AG10803 (cell line): ENCODE results near the gene CCDC138.

Experiments used
- DNase-seq: peaks from one replicate; pipeline ENCODE4 v3.0.0; 2010; ENCODE audit warnings: low read depth
- H3K4me3 ChIP-seq: 2 replicates; pipeline ENCODE4 v1.5.1; 2011; ENCODE audit warnings: mild to moderate bottlenecking, low read length, control low read depth
- TF ChIP-seq, protein P1 (sequence below): conservative IDR thresholded peaks from 2 replicates; pipeline ENCODE4 v1.5.1; 2011; ENCODE audit warnings: mild to moderate bottlenecking, low read length, control low read depth, inconsistent platforms

The CCDC138 gene

DNA sequence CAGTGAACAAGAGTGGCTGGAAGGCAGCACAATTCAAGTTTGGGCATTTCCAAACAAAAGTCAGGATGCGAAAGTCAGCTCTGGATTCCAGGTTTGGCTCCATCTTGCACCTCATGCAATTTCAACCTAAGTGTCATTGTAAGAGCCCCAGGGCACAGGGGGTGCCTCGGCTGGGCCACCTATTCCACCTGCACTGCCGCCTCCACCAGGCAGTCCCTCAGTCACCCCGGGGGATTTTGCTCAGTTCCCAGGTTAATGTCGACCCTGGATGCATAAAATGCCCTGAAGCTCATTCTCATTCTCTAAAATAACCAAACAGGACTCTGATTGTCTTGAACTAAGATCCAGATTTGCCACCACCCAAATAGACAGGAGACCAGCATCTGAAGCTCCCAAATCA lies 124.8 kb downstream of the CCDC138 start:
- DNase-seq = no peak
- TF ChIP-seq, protein P1, sequence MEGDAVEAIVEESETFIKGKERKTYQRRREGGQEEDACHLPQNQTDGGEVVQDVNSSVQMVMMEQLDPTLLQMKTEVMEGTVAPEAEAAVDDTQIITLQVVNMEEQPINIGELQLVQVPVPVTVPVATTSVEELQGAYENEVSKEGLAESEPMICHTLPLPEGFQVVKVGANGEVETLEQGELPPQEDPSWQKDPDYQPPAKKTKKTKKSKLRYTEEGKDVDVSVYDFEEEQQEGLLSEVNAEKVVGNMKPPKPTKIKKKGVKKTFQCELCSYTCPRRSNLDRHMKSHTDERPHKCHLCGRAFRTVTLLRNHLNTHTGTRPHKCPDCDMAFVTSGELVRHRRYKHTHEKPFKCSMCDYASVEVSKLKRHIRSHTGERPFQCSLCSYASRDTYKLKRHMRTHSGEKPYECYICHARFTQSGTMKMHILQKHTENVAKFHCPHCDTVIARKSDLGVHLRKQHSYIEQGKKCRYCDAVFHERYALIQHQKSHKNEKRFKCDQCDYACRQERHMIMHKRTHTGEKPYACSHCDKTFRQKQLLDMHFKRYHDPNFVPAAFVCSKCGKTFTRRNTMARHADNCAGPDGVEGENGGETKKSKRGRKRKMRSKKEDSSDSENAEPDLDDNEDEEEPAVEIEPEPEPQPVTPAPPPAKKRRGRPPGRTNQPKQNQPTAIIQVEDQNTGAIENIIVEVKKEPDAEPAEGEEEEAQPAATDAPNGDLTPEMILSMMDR = no peak
- no peak overlapping the region for H3K4me3 ChIP-seq

- no peak for DNase-seq
- H3K4me3 ChIP-seq = no peak overlapping the region
- TF ChIP-seq, protein P1 = no peak
Measured at GRCh38 chr2:108911807-108912628, 125.4 kb downstream of the CCDC138 start.

DNA sequence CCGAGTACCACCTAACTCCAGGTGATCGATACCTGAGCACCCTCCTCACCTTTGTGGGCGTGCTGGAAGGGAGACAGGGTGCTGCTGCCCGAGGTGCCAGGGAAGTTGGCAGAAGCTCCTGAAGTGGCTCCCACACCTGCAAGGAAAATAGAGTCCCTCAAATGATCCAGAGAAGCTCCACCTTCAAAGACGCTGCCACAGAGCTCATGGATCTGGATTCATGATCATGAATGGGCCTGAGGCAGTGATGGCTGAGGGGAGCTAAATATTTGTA lies 126.0 kb downstream of the CCDC138 start:
- no peak for DNase-seq
- TF ChIP-seq, protein P1 = no peak
- no peak overlapping the region for H3K4me3 ChIP-seq

- TF ChIP-seq, protein P1 = no peak
- no peak for DNase-seq
- H3K4me3 ChIP-seq = no peak overlapping the region
Measured at GRCh38 chr2:108916122-108916795, 129.7 kb downstream of the CCDC138 start.

GRCh38 chr2:108916796-108917421 lies 130.3 kb downstream of the CCDC138 start:
- no peak for DNase-seq
- H3K4me3 ChIP-seq = no peak overlapping the region
- TF ChIP-seq, protein P1 = no peak

GRCh38 chr2:108917526-108917925 lies 131.0 kb downstream of the CCDC138 start:
- no peak for DNase-seq
- H3K4me3 ChIP-seq = no peak overlapping the region
- TF ChIP-seq, protein P1 = no peak
